K562 (cell line): ENCODE measurements around the gene TTC23L. TPM values are rescaled to one million over a fixed set of nuclear protein-coding genes. Genes with fewer than 3 reads are reported as not detected.

Experiments used
- ARID1B ChIP-seq: fragments of 450-650 bp; IDR thresholded peaks from 2 replicates; pipeline ENCODE4 v1.6.1; 2016; ENCODE audit warnings: antibody characterized with exemption, mild to moderate bottlenecking, inconsistent platforms
- FOSL1 ChIP-seq: fragments of 200-800 bp; sonication (Bioruptor generic); conservative IDR thresholded peaks from 2 replicates; pipeline ENCODE4 v1.6.1; 2016; ENCODE audit warnings: missing genetic modification characterization, missing compliant biosample characterization
- STAG1 ChIP-seq: sonication (generic); formaldehyde crosslinking; IDR thresholded peaks from 2 replicates; pipeline ENCODE4 v1.5.0; 2020; ENCODE audit warnings: missing genetic modification reagents, borderline replicate concordance
- THAP7 ChIP-seq: fragments of 250-450 bp; sonication (Bioruptor Pico); IDR thresholded peaks from 2 replicates; pipeline ENCODE4 v1.5.0; 2021
- TRIM25 ChIP-seq: fragments of 450-650 bp; IDR thresholded peaks from 2 replicates; pipeline ENCODE4 v1.7.0; 2016; ENCODE audit warnings: borderline replicate concordance
- ZNF316 ChIP-seq: fragments of 450-650 bp; IDR thresholded peaks from 2 replicates; pipeline ENCODE4 v1.6.1; 2016
- ZNF318 ChIP-seq, 2 experiments: fragments of 450-650 bp; IDR thresholded peaks; 2 replicates each; pipeline ENCODE4 v1.6.1; 2016; ENCODE audit warnings: mild to moderate bottlenecking in 2 of 2, borderline replicate concordance in 1 of 2, low read depth in 1 of 2, moderate library complexity in 1 of 2
- polyA plus RNA-seq, 8 experiments: library from polyadenylated mRNA; depleted of rRNA in 4 of 8; stranded (reverse) in 5 of 8; unstranded in 3 of 8; fragments of >200 nt; fragmentation: Nextera tagmentation in 2 of 8; fragmentation: Illumina TruSeq in 1 of 8; extraction: Ambion mirVana in 2 of 8; extraction: Trizol in 1 of 8; gene quantifications; 2 replicates each; pipeline versions ENCODE4 v1.2.1 to v1.2.3, GENCODE V29; 2011 to 2014; ENCODE audit warnings: inconsistent platforms in 1 of 8, missing spikeins in 1 of 8
- total RNA-seq, 7 experiments: library from RNA; depleted of rRNA in 6 of 7; stranded (reverse); fragments of >200 nt in 6 of 7; fragmentation: Illumina TruSeq in 2 of 7; extraction: Trizol in 2 of 7; gene quantifications; 2 replicates each; pipeline versions ENCODE4 v1.2.1 to v1.2.3, GENCODE V29; 2011 to 2021; ENCODE audit warnings: low replicate concordance in 1 of 7
- TF ChIP-seq, protein P1 (sequence below): fragments of 200-800 bp; sonication (Bioruptor generic); IDR thresholded peaks from 2 replicates; pipeline ENCODE4 v1.6.1; 2016; ENCODE audit warnings: missing genetic modification characterization, missing compliant biosample characterization

TTC23L gene
- total and polyA plus RNA-seq, 9 of the 15 experiments (the other 6 are each of a cell fraction or from before 2014, with no cell fraction given): 0.03 to 0.32 (median 0.14) TPM; not detected in 2

DNA sequence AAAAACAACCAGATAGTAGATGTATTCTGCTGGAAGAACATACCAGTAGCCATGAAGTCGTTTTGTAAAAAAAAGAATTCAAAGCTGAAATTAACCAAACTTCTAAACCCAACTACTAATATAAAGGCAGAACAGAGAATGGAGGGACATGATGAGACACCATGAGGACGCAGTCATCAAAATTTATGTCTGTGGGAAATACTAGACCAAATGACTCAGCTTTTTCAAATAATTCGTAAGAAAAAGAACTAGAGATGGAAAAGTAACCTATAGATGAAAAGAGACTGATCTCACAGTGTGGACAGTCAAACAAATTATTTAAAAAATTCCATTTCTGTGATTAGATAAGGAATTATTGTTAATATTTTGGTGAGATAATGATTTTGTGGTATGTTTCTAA is 10.3 kb downstream of the TTC23L start (continued):
- TF ChIP-seq, protein P1, sequence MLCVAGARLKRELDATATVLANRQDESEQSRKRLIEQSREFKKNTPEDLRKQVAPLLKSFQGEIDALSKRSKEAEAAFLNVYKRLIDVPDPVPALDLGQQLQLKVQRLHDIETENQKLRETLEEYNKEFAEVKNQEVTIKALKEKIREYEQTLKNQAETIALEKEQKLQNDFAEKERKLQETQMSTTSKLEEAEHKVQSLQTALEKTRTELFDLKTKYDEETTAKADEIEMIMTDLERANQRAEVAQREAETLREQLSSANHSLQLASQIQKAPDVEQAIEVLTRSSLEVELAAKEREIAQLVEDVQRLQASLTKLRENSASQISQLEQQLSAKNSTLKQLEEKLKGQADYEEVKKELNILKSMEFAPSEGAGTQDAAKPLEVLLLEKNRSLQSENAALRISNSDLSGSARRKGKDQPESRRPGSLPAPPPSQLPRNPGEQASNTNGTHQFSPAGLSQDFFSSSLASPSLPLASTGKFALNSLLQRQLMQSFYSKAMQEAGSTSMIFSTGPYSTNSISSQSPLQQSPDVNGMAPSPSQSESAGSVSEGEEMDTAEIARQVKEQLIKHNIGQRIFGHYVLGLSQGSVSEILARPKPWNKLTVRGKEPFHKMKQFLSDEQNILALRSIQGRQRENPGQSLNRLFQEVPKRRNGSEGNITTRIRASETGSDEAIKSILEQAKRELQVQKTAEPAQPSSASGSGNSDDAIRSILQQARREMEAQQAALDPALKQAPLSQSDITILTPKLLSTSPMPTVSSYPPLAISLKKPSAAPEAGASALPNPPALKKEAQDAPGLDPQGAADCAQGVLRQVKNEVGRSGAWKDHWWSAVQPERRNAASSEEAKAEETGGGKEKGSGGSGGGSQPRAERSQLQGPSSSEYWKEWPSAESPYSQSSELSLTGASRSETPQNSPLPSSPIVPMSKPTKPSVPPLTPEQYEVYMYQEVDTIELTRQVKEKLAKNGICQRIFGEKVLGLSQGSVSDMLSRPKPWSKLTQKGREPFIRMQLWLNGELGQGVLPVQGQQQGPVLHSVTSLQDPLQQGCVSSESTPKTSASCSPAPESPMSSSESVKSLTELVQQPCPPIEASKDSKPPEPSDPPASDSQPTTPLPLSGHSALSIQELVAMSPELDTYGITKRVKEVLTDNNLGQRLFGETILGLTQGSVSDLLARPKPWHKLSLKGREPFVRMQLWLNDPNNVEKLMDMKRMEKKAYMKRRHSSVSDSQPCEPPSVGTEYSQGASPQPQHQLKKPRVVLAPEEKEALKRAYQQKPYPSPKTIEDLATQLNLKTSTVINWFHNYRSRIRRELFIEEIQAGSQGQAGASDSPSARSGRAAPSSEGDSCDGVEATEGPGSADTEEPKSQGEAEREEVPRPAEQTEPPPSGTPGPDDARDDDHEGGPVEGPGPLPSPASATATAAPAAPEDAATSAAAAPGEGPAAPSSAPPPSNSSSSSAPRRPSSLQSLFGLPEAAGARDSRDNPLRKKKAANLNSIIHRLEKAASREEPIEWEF (CRISPR knock-in tag): no peak
- TF ChIP-seq STAG1 (CRISPR knock-in tag): no peak
- peak; percentile 98 for TF ChIP-seq ZNF316
- no peak for TF ChIP-seq TRIM25
- TF ChIP-seq FOSL1: 0 out of 2 replicates have a peak, but pooled peaks have one; percentile 19
- TF ChIP-seq ZNF318 (IDR thresholded peaks at IDR 0.05; ENCODE audit: borderline replicate concordance in 1 of 2, low read depth in 1 of 2): no peak
- no peak for TF ChIP-seq THAP7 (CRISPR knock-in tag)
- 0 out of 2 replicates have a peak, but pooled peaks have one; percentile 29 for TF ChIP-seq ARID1B
